Muscle layer of duodenum (tissue), 2 donors: ENCODE measurements around the gene ENOX2.

Experiments used
- H3K27ac ChIP-seq: one replicate; pipeline ENCODE4 v1.7.0; 2013; ENCODE audit warnings: mild to moderate bottlenecking, low read length
- H3K27me3 ChIP-seq: one replicate; pipeline ENCODE4 v1.7.0; 2013; ENCODE audit warnings: low read depth, mild to moderate bottlenecking, control low read depth, low read length
- H3K36me3 ChIP-seq, 2 donors: one replicate each; pipeline ENCODE4 v1.7.0; 2013; ENCODE audit warnings: low read length in 2 of 2, control low read depth in 1 of 2, mild to moderate bottlenecking in 1 of 2; ENCODE audit not compliant: insufficient read depth in 2 of 2, control insufficient read depth in 1 of 2
- H3K4me1 ChIP-seq, 2 donors: one replicate each; pipeline ENCODE4 v1.7.0; 2013; ENCODE audit warnings: low read length in 2 of 2, mild to moderate bottlenecking in 2 of 2, control low read depth in 1 of 2, moderate library complexity in 1 of 2; ENCODE audit not compliant: insufficient read depth in 2 of 2, control insufficient read depth in 1 of 2
- H3K4me3 ChIP-seq, 2 donors: one replicate each; pipeline ENCODE4 v1.7.0; 2013; ENCODE audit warnings: low read length in 2 of 2, low read depth in 1 of 2, mild to moderate bottlenecking in 1 of 2
- H3K9me3 ChIP-seq, 2 donors: one replicate each; pipeline ENCODE4 v1.7.0; 2013; ENCODE audit warnings: low read length in 2 of 2, control low read depth in 1 of 2, mild to moderate bottlenecking in 1 of 2; ENCODE audit not compliant: control insufficient read depth in 1 of 2
- donor health status: healthy.

ENOX2 gene

GRCh38 chrX:130691576-130691975 is 211.4 kb downstream of the ENOX2 start:
- H3K27me3 ChIP-seq = no peaks in the 10 kb centered on the region
- no peak overlapping the region for H3K4me3 ChIP-seq
- peaks cover 0 to 3% of the 10 kb centered on the region in 2 donors for H3K36me3 ChIP-seq
- H3K9me3 ChIP-seq = no peaks in the 10 kb centered on the region
- no peaks in the 10 kb centered on the region for H3K4me1 ChIP-seq
- no peak overlapping the region for H3K27ac ChIP-seq

DNA sequence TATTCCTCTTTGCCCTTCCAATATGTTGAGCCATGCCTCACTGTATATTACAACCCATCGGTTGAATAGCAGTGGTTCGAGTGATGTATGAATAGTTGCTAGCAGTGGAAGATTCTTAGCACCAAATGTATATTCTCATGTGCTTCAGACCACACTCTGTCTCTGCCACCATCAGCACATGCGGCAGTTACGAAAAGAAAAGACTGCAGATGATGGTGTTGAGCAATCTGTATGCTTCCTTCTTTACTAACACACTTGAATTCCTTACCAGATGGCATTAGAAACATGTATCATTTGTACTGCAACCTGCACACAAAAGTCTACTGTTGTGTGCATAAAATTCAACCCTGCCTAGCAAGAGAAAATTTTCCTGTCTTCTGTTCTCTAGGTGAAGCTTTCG is 214.6 kb downstream of the ENOX2 start:
- H3K4me1 ChIP-seq = no peaks in the 10 kb centered on the region
- H3K27me3 ChIP-seq = no peaks in the 10 kb centered on the region
- no peak overlapping the region for H3K27ac ChIP-seq
- no peaks in the 10 kb centered on the region for H3K9me3 ChIP-seq
- no peak overlapping the region for H3K4me3 ChIP-seq
- peaks cover 0 to 8% of the 10 kb centered on the region in 2 donors for H3K36me3 ChIP-seq

DNA sequence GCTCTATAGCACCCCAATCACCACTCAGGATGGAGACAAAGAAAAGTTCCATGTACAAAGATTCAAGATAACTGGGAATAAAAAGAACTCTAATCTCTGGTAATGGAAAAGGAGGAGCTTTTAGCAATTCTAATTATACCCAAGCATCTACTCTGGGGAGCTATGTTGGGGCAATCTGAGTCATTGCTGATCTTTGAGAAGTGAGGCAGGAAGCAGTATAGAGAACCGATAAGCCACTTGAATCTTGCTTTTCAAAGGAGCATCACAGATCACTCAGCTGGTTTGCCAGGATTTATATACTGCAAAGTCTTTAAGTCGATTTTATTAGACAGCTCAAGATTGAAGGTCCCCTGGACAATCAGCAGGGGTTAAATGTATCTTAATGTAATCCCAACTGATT is 220.0 kb downstream of the ENOX2 start:
- Histone ChIP-seq H3K4me3 (no peak overlapping the region), H3K27ac (no peak overlapping the region), H3K36me3 (peaks cover 0 to 8% of the 10 kb centered on the region in 2 donors), H3K9me3 (no peaks in the 10 kb centered on the region), H3K4me1 (no peaks in the 10 kb centered on the region), H3K27me3 (no peaks in the 10 kb centered on the region)

DNA sequence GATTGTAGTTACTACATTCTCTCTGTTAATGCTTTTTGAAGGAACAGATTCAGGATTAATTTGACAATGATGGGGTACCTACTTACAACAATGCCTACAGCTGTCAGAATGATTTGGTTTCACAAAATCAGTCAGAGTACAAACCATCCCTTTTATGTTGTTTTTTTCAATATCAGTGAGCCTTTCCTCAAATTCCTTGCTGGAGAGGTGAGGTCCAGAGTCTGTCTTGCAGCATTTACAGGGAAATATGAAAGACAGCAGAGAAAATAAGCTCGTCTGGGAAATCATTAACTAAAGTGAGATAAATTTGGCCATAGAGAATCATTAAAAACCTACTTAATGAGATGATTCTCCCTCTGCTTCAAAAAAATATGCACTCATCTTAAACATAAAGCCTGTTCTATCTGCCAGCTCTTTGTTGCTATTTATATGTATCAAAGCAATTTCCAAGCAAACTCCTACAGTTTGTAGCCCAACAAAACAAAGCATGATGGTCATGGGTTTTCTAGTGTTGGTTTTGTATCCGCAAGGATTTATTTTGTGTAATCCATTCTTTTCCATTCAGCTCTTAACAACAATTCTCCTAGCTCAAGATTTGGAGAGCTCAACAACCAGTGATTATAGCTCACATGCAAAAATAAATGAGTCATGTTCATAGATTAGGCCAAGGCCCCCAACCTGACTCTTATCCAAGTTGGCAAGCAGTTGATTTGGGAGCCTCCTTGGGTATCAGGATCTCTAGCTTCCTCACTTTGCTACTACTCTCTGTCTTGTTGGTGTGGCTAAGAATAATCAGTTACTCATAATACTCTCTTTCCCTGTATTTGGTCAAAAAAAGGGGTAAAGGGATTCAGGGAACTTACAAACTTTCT is 222.6 kb downstream of the ENOX2 start:
- Histone ChIP-seq H3K27ac (no peak overlapping the region), H3K36me3 (no peaks in the 10 kb centered on the region), H3K4me1 (no peaks in the 10 kb centered on the region), H3K9me3 (no peaks in the 10 kb centered on the region), H3K27me3 (no peaks in the 10 kb centered on the region), H3K4me3 (no peak overlapping the region)

- no peak overlapping the region for H3K4me3 ChIP-seq
- peaks cover 0 to 2% of the 10 kb centered on the region in 2 donors for H3K9me3 ChIP-seq
- no peaks in the 10 kb centered on the region for H3K27me3 ChIP-seq
- peaks cover 0 to 10% of the 10 kb centered on the region in 2 donors for H3K36me3 ChIP-seq
- no peaks in the 10 kb centered on the region for H3K4me1 ChIP-seq
- H3K27ac ChIP-seq = no peak overlapping the region
Measured at GRCh38 chrX:130676861-130677260, 226.1 kb downstream of the ENOX2 start.

DNA sequence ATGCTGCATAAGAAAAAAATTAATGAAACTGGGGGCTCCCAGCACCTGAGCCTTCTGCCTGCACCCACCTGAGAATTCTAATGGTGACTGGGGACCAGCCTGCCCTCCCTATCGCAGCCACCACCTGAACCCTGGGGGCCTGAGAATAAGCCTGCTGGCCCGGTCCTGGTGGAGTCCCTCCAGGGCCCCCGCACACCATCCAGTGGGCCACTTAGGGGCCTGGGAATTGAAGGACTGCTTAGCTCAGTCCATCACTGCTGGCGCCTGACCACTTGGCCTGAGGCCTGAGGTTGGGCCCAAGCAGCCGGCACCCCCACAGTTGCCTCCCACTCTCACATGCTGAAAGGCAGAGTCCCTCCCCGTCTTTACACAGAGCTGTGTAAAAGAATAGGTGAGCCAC is 230.8 kb downstream of the ENOX2 start:
- Histone ChIP-seq H3K27me3 (no peaks in the 10 kb centered on the region), H3K36me3 (peaks cover 0 to 22% of the 10 kb centered on the region in 2 donors), H3K4me1 (no peaks in the 10 kb centered on the region), H3K27ac (no peak overlapping the region), H3K9me3 (peaks cover 0 to 2% of the 10 kb centered on the region in 2 donors), H3K4me3 (no peak overlapping the region)

- H3K36me3 ChIP-seq = peaks cover 6 to 26% of the 10 kb centered on the region in 2 donors
- peaks cover 0 to 2% of the 10 kb centered on the region in 2 donors for H3K9me3 ChIP-seq
- H3K4me1 ChIP-seq = no peaks in the 10 kb centered on the region
- no peak overlapping the region for H3K27ac ChIP-seq
- no peak overlapping the region for H3K4me3 ChIP-seq
- H3K27me3 ChIP-seq = no peaks in the 10 kb centered on the region
Measured at GRCh38 chrX:130669233-130669632, 233.8 kb downstream of the ENOX2 start.

DNA sequence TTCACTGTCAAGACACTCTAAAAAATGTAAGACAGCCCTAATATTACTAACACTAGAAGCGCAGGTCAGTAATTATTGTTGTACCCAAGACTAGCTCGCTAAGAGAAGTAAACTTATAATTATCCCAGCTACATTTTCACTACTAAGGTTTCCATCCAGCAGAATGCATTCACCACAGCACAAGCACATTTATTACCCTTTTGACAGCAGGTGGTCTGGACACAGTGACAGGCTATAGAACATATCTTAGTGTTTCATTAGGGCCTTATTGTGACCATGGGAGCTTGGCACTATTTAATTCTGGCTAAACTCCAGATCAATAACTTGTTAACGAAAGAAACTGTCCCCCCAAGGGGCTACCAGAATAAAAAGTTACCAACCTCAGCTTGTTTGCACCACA is 237.7 kb downstream of the ENOX2 start:
- Histone ChIP-seq H3K36me3 (peaks cover 6 to 23% of the 10 kb centered on the region in 2 donors), H3K4me3 (no peak overlapping the region)

DNA sequence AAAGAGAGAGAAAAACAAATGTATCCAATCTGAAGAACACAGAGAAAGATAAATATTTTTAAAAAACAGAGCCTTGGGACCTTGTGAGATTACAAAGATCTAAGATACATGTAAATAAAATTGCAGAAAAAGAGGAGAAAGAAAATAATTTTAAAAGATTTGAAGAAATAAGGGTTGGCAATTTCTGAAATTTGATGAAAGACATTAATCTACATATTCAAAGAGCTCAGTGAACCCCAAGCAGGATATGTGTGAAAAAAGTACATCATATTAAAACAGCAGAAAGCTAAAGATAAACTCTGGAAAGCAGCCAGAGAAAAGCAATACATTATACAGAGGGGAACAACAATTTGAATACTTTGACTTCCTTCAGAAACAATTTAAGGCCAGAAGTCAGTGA is 244.7 kb downstream of the ENOX2 start:
- no peaks in the 10 kb centered on the region for H3K4me1 ChIP-seq
- H3K27me3 ChIP-seq = no peaks in the 10 kb centered on the region
- H3K27ac ChIP-seq = no peak overlapping the region
- H3K36me3 ChIP-seq = peaks cover 0 to 9% of the 10 kb centered on the region in 2 donors
- H3K9me3 ChIP-seq = peaks cover 0 to 4% of the 10 kb centered on the region in 2 donors
- no peak overlapping the region for H3K4me3 ChIP-seq

More for the DNA sequence above, 237.7 kb downstream of the ENOX2 start:
- Histone ChIP-seq H3K4me1 (no peaks in the 10 kb centered on the region), H3K9me3 (no peaks in the 10 kb centered on the region), H3K27me3 (no peaks in the 10 kb centered on the region), H3K27ac (no peak overlapping the region)

GRCh38 chrX:130654409-130654950 is 248.5 kb downstream of the ENOX2 start:
- Histone ChIP-seq H3K4me1 (no peaks in the 10 kb centered on the region), H3K4me3 (no peak overlapping the region), H3K36me3 (no peaks in the 10 kb centered on the region), H3K9me3 (peaks cover 0 to 4% of the 10 kb centered on the region in 2 donors), H3K27ac (no peak overlapping the region), H3K27me3 (no peaks in the 10 kb centered on the region)

DNA sequence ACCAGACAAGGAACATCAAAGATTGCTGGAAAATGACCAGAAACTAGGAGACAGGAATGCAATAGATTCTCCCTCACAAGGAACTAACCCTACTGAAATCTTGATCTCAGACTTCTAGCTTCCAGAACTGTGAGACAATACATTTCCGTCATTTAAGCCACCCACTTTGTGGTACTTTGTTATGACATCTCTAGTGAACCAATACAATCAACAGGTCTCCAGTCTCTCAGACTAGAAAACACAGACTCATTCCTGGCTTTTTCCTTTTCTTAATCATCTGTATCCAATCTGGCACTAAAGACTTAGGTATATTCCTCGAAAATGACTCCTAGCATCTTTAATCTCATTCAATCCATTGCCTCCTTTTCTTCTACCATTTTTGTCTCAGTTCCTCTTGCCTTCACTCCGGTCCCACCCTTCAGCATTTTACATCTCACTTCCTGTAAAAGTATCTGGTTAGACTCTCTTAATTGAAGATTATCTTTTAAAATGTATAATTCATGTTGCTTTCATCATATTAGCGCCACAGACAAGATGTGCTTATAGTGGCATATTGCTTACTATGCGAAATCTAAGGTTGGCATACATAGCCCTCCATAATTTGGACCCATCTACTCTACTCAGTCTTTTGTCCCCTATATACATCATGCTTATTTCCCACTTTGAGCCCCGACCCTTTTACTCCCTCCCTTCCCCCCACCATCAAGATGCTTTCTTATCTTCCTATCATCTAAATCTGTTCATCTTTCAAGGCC is 250.0 kb downstream of the ENOX2 start:
- Histone ChIP-seq H3K27me3 (no peaks in the 10 kb centered on the region), H3K4me3 (no peak overlapping the region), H3K27ac (no peak overlapping the region), H3K4me1 (no peaks in the 10 kb centered on the region), H3K36me3 (no peaks in the 10 kb centered on the region), H3K9me3 (no peaks in the 10 kb centered on the region)
